HG03439 (cell line): ENCODE measurements around the gene UNC13A.
"Not testable (repeated sequence)": the region's sequence is repeated elsewhere in the genome, so short reads cannot be mapped to it uniquely, and the experiment has no call there.

ENCODE experiments used
- ATAC-seq: cut with Tn5 transposase; IDR thresholded peaks from one replicate; pipeline ENCODE4 v1.9.1; 2021; ENCODE audit warnings: mild to moderate bottlenecking, moderate library complexity; ENCODE audit not compliant: unreplicated experiment

The UNC13A gene

DNA sequence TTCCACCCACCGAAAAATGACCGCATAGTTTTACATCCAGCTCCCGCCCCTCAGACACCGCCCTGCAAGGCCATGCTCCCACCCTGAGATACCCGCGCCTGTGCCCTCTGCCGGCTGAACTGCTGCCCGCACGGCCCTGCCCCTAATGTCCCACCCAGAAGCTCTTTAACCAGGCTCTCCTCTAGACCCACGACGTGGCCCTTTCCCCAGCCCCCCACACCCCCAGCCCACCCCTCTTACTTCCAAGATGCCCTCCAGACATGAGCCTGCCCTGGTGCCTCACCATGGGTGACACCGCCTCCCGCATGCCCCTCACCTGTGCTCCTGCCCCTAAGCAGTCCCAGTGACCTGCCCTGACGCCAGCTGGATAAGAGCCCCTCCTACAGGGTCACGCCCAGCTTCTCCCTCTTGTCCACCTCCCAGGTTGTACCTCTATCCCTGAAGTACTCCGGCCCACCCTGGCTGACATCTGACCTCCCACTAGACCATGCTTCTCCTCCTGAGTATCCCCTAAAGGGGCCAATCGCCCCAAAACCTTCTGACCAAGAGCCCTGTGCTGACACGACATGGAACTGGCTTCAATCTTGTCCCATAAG is 81.5 kb downstream of the UNC13A start:
- peak; percentile 4 for ATAC-seq

DNA sequence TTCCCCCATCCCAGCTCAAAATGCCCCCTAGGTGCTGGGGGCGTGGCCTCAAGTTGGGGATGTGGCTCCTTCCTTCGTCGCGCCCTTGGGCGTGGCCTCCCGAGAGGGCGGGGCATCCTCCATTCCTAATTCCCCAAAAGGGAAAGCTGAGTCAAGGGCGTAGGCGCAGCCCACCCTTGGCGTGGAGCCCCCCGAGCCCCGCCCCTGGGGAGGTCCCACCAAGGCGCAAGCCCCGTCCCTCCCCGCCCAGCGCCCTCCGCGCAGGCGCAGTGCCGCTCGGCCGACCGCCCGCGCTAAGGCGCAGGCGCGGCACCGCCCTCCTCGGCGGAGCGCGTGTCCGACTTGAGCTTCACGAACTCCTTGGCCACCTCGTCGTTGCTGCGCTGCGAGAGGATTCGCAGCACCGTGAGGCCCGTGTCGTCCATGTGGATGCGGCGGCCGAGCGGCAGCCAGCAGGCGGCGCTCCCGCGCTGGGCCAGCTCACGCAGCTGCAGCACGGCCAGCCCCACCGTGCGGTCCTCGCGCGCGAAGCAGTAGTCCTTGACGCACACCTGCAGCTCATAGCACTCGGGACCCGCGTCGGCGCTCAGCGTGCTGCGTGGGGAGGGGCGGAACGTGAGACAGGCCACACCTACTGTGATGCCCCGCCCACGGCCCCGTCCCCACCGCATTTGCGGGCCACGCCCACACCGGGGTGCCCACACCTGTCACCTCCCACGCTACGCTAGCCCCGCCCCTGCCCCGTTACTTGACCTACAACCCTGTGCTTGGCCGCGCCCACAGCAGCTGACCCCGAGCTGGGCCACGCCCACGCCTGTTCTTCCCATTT is 82.2 kb downstream of the UNC13A start:
- peak; percentile 75 for ATAC-seq

DNA sequence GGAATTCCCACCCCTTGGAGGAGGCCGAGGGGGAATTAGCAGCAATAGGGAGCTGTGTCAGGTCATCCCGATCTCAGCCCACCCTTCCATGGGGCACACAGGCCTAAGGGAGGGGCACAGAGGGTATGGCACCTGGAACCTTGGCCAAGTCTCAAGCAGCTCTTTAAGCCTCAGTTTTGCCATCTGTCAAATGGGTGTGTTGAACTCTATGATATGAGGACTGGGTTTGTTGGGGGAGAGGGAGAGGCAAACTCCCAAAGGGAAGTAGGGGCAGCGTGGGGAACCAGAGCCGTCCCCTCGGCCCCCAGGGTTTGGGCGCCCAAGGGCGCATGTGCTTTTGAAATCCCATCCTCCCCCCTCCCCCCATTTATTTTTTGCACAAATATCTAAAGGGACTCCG is 83.0 kb downstream of the UNC13A start:
- ATAC-seq = no peak

DNA sequence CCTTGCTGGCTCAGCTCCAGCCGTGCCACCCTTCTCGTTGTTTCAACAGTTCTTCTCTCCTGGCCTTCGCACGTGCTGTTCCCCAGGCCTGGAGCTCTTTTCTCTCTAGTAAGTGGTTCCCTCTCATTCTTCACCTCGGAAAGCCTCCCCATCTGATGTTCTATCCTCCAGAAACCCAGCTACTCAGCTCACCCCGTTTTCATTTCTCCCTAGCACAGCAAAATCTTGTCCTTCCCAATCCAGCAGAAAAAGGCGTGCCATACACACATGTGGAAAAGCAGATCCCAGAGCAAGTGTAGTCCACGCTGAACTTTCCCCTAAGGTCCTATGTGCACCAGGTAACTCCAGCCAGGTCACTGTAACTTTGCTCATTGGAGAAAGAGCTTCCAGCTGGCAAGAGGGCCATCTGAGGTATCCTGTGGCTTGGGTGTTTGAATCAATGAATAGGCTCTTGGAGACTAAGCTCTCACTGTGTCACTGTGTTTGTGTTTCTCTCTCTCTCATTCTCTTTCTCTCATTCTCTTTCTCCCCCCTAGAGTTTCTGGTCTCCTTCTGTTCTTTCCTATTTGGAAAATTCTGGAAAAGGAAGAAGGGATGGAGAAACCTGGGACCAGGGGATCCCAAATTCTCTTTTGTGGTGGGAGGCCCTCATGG is 83.7 kb downstream of the UNC13A start:
- no peak for ATAC-seq

DNA sequence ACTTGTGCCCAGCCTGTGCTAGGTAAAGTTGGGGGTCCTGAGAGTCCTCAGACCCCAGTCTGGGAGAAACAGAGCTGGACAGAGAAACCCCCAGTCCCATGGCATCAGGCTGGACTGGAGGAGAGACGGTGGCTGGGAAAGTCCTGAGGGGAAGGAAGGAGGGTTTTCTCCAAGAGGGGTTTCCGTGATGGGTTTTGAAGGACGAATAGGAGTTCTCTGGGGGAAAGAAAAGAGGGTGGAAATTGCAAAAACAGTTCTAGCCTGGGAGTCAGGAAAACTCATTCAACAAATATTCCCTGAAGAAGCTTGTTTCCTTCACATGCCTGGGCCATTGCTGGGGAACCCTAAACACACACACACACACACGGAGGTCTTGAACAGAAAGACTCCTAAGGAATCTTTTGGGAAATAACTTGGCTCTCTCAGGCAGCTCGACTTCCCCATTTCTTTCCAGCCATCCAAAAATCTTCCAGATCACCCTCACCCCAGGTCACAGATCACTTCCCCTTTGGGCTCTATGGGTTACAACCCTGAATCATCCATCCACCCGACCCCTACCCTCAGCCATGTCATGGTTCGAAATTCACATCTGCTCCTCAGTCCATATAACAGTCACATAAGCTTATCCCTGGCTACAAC is 85.2 kb downstream of the UNC13A start:
- no peak for ATAC-seq

DNA sequence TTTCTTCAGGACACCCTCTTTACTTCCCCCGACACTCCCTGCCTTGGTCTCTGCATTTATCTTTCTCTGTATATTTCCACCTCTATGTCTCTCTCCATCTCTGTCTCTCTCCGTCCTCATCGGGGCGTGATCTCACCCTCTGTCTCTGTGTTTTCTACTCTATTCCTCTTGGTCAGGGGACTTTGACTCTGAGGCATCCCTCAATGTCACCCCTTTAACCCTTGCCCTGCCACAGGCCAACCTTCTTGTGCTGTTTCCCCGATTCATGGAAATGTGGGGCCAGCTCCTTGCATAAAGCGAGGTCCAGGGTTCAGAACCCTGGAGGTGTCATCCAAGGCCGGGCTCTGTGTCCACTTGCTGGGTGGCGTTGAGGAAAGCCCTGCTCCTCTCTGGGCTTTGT is 85.9 kb downstream of the UNC13A start:
- no peak for ATAC-seq

DNA sequence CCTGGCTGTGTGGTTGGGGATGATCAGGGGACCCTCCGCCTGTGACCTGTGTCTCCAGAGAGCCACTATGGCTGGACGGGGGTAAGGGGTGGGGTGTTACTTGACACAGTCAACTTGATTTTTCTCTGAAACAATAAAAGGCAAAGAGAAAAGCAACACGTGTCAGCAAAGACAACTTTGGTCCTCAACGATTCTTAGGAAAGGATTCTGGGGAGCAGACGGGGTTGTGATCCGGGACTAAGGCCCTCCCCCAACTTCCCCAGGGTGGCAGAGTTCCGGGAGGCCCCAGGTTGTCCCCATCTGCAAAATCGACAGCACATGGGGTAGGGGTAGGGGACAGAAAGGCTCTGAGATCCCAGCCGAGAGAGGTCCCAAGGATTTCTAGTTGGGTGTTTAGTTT is 86.5 kb downstream of the UNC13A start:
- ATAC-seq = no peak

DNA sequence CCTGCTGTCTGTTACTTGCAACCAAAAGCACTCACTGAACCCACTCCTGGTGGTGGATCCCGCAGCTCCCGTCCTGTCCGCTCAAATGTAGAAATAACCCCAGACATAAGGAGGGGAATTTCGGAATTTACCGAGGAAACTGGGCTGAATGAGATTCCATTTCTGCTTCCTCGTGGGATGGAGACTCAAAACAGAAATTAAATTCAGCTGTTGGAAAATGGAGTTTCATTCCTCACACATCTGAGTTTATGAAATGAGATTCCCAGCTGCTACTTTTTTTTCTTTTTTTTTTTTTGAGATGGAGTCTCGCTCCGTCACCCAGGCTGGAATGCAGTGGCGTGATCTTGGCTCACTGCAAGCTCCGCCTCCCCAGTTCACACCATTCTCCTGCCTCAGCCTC is 88.4 kb downstream of the UNC13A start:
- no peak for ATAC-seq

DNA sequence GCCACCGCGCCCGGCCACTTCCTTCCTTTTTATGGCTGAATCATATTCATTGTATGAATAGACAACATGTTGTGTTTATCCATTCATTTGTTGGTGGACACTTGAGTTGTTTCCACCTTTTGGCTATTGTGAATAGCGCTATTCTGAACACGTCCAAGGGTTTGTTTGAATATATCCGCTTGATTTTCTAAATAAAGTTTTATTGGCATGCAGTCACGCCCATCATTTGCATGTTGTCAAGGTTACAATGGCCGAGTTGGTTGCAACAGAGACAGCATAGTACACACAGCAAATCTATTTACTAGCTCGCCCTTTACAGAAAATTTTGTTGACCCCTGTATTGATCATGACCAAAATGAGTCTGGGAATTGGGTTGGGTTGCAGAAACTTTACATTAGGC is 89.2 kb downstream of the UNC13A start:
- no peak for ATAC-seq

DNA sequence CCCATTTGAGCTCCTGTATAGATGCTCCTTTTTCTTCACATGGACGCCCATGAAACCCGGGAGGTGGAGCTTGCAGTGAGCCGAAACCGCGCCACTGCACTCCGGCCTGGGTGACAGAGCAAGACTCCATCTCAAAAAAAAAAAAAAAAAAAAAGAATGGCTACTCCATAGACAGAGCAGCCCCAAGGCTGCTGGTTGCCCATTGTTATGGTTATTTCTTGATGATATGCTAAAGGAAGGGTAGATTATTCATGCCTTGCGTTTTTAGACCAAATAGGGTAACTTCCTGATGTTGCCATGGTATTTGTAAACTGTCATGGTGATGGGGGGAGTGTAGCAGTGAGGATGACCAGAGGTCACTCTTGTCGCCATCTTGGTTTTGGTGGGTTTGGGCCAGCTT is 90.1 kb downstream of the UNC13A start:
- ATAC-seq = not testable (repeated sequence)

DNA sequence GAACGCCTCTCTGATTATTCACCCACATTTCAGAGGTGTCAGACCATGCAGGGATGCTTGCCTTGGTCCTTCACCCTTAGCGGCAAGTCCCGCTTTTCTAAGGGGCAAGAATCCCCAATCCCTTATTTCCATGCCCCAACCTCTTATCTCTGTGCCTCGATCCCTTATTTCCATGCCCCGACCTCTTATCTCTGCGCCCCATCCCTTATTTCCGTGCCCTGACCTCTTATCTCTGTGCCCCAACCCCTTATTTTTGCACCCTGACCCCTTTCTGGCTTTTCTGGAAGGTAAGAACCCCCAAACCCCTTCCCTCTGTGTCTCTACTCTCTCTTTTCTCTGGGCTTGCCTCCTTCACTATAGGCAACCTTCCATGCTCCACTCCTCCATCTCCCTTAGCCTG is 93.9 kb downstream of the UNC13A start:
- ATAC-seq = not testable (repeated sequence)

DNA sequence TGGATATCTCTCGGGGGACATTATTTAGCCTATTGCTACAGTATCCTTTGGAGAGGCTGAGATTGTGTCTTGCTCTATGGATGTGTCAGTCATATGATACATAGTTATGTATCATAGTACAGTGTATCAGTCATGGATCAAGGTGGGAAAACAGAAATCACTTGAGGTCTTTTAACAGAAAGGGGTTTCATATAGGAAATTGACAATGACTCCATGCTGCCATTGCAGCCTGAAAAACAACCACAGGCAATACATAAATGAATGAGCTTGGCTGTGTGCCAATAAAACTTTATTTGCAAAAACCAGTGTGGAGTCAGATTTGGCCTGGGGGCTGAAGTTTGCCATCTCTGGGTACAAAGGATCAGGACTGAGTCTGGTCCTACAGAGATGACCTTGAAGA is 97.3 kb downstream of the UNC13A start:
- ATAC-seq = no peak

DNA sequence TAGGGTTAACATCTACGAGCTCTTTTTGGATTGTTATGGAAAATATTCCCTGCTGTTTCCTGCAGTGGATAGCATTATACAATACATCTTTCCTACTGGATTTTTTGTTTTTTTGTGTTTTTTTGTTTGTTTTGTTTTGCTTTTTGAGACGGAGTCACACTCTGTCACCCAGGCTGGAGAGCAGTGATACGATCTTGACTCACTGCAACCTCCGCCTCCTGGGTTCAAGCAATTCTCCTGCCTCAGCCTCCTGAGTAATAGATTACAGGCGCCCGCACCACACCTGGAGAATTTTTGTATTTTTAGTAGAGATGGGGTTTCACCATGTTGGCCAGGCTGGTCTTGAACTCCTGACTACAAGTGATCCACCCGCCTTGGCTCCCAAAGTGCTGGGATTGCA is 102.8 kb downstream of the UNC13A start:
- ATAC-seq = not testable (repeated sequence)

DNA sequence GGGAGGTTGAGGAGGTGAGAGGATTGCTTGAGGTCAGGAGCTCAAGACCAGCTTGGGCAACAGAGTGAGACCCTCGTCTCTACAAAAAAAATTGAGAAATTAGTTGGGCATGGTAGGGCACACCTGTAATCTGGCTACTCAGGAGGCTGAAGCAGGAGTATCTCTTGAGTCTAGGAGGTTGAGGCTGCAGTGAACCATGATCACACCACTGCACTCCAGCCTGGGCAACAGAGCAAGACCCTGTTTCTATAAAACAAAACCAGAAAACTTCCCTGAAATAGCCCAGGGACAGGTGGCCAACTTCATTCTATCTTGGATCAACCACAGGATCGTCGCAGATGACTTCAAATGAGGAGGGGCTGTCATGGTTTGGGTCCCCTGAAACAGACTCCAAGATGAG is 104.0 kb downstream of the UNC13A start:
- no peak for ATAC-seq

DNA sequence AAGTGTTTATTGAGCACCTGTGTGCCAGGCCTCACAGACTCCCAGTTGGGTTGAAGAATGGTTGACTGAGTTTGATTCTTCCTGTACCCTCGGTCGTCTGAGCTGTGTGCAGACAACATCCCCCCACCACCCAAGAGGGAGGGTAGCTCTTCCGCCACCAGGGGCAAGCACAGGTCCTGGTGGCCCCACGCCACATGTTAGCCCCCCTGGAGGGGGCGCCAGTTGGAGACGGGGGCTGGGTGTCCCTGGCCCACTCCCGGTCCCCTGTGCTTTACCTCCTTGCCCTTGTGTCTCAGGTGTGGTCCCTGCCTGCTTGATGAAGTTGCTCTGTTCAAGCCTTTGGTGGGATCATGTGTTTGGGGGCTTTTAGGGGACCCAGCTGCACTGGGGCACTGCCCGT is 105.5 kb downstream of the UNC13A start:
- no peak for ATAC-seq

DNA sequence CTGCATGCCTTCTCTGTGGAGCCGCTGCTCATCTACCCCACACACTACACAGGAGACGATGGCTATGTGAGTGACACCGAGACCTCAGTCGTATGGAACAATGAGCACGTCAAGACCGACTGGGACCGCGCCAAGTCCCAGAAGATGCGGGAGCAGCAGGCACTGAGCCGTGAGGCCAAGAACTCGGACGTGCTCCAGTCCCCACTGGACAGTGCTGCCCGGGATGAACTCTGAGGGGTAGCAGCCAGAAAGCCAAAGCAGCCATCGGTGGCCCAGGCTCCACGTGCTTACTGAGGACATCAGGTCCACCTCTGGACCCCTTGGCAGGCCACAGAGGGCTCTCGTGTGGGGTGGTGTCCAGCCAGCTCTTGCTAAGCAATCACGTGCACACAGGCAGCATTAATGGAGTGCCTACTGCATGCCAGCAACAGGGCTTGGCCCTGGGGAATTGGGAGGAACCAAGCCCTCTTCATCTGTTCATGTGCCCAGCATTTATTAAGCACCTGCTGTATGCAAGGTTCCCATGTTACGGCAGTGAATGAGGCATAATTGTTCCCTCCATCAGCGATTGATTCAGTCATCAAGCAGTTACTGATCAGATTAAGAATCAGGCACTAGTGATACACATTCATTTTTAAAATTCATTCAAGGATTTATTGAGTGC is 106.8 kb downstream of the UNC13A start:
- ATAC-seq = no peak

DNA sequence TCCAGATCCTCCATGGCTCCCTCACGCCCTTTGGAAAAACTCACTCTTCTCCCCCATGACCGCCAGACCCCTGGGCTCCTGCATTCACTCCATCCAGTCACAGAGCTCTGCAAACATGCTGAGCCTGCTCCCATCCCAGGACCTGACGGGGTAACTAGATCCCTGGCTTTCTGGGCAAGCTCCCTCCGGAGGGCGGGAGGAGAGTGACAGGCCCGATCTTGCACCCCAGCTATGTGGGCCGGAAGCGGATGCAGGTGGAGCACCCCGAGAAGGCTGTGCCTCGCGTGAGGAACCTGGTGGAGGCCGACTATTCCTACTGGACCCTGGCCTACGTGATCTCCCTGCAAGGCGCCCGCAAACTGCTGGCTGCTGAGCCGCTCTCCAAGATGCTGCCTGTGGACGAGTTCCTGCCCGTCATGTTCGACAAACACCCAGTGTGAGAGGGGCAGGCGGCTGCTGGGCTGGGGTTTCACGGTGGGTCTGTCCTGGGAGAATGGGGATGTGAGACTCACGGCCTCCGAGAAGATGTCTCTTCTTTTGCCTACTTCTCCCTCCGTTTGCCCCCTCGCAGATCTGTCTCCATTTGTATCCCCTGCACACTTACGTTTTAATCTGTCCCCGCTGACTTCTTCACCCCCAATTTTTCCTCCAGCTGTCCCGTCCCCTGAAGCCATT is 107.5 kb downstream of the UNC13A start:
- no peak for ATAC-seq

DNA sequence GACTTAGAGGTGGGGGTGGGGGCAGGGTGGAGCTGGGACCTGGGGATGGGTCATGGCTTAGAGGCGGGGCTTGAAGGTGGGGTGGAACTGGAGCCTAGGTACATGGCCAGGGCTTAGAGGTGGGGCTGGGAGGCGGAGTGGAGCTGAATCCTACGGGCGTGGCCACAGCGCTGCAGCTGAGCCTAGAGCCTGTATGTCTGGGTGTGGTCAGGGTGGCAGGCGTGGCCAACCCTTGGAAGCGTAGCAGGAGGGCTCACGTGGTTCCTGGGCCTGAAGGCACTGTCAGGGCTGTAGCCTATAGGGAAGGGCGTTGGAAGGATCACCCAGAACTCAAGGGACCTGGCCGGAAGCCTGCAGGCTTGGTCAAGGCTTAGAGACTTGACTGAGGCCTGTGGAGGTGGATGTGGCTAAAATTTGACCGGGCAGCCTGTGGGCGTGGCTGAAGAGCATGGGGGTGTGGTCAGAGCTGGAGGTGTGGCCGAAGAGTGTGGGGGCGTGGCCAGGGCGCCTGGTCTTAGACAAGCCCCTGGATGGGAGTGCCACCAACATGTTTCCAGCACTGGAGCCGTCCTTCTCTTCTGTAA is 108.4 kb downstream of the UNC13A start:
- ATAC-seq = peak; percentile 57

DNA sequence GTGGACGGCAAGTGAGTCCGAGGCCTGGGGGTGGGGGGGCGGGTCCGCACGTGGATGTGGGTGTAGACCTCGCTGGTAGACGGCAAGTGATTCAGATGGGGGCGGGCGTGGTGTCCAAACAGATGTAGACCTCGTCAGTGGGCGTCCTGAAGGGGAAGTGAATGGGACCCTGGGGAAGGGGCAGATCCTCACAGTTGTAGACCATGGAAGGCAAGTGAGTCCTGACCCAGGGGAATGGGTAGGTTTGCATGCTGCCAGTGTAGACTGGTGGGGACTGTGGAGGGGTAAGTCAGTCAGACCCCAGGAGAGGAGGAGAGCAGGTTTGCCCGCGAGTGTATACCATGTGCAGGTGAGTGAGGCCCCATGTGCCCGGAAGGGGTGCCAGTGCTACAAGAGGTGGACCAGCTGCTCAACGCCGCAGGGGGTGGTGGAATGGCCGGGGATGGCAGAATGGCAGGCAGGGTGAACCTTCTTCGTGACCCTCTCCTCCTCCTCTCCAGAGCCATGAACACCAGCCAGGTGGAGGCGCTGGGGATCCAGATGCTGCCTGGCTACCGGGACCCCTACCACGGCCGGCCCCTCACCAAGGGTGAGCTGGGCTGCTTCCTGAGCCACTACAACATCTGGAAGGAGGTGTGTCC is 110.6 kb downstream of the UNC13A start:
- no peak for ATAC-seq
